NCI-H1048 (cell line): ENCODE results near the gene PIMREG.

ENCODE experiments used
- DNase-seq: peaks from one replicate; lab custom pipeline; 2025; lab: John Stamatoyannopoulos, UW

The PIMREG gene

GRCh38 chr17:6439951-6440350 is 4.3 kb upstream of the PIMREG start:
- DNase-seq, result no peak

- no peak for DNase-seq
These were observed 1.5 kb upstream of the PIMREG start for GRCh38 chr17:6442775-6443174.

DNA sequence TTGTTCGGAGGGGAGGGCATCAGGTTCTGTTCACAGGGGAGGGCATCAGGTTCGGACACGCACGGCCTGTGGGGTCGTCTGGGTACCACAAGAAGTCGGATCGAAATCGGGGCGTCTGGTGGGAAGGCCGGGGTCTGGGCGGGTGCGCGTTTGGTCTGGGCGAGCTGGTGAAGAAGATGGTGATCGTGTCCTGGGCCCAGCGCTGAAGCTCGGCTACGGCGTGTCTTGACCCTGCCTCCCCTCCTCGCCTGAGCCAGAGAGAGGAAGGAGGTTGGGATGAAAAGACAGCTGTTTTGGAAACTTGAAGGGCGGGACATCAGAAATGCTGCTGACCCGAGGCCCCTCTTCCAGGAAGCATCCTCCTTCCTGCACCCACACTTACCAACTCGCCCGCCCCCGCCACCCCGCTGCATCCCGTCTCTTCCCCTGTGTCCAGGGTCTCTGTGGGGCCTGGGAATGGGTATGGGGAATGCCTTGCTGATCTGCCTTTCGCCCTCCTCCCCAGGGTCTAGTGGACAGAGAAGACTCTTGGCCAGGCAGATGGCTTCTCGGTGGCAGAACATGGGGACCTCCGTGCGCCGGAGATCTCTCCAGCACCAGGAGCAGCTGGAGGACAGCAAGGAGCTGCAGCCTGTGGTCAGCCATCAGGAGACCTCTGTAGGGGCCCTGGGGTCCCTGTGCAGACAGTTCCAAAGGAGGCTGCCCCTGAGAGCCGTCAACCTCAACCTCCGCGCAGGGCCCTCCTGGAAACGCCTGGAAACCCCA is 498 bp downstream of the PIMREG start:
- no peak for DNase-seq

DNA sequence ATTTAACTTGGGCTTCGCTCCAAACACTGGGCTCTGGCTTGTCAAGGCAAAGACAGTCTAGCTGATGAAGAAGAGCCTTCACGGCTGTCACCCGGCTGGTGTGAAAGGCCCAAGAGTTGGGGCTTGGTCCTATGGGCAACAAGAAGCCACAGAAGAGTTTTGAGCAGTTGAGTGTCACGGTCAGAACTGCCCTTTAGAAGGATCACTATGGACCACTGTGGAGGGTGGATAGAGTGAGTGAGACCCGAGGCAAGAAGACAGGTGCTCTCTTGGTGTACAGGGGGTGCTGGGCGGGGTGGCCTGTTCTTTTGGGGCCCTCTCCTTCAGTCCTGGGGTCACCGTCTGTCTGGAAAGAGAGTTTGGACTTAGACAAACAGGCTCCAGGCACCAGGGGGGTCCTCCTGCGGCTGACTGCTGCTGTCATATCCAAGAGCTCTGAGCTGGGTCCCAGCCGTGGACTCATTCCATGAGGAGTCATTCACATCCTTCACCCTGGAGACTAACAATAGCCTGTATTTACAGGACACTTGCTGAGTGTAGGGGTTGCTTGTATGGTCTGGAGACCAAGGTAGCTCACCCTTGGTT is 2.4 kb downstream of the PIMREG start:
- DNase-seq, result no peak

DNA sequence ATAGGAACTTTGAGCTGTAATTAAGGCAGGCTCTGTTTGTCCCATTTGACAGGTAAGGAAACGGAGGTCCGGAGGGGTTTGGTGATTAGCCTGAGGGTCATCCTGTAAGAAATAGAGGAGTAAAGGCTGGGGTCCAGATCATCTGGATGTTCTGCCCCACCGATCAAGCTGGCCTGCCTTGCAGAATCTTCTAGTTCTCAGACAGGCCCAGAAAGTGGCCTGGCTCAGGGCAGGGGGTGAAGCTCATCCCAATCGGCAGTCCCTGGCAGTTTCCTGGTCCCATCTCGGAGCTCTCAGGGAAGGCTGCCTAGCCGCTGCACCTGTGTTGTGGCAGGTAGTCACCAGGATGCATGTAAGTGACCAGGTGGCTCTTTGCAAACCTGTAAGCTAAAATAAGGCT is 4.2 kb downstream of the PIMREG start:
- no peak for DNase-seq

- no peak for DNase-seq
These were observed 5.1 kb downstream of the PIMREG start for GRCh38 chr17:6449307-6449706.

DNA sequence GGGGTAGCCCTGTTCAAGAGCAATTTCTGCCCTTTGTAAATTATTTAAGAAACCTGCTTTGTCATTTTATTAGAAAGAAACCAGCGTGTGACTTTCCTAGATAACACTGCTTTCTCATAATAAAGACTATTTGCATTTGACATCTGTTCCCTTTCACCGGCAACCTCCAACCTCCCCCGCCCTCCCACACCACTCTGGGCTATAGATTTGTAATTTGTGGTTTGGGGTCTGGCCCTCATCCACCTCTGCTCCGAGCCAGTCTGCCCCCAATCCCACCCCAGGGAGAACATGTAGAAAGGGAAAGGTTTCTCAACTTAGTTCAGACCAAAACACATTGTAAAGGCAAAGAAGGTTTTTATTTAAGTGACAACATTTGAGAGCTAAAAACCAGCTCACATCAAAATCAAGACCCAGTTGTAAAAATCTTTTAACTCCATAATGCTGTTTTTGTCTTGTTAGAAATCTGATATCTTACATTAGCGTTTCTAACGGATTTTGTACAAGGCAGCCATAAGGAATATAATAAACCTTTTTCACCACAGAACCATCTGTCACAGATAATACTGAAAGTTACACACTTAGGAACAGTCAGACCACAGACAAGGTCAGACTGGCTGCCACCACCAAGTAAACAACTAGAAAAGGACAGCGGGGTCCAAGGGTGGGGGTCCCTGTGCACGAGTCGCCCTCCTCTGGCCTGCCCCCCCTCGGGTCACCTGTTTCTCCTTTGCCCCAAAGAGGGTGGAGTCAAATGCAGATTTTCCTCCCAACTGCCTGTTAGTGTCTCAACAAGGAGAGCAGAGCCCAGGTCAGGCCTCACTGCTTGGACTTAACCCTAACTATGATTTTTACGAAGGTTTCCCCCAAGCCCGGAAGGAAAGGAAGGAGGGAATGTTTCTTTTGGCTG is 6.9 kb downstream of the PIMREG start:
- DNase-seq, result no peak

GRCh38 chr17:6452471-6453266 is 8.4 kb downstream of the PIMREG start:
- no peak for DNase-seq

GRCh38 chr17:6453279-6454024 is 9.2 kb downstream of the PIMREG start:
- DNase-seq, result no peak

GRCh38 chr17:6454495-6455320 is 10.5 kb downstream of the PIMREG start:
- DNase-seq, result no peak

DNA sequence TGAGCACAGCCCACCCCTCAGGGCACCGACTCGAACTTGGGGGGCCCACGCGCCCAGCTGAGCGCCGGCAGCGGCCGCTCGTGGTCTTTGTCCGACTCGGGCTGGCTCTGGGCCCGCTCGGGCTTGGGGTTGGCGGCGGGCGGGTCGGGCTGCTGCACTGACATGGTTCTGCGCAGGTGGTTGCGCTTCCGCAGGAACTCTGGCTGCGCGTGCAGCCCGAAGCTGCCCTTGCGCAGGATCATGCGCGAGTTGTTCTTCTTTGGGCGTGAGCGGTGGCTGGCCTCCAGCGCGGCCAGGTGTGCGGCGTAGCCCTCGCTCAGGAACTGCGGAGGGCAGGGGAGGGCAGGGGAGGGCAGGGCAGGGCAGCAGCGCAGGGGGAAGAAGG is 11.1 kb downstream of the PIMREG start:
- no peak for DNase-seq

GRCh38 chr17:6456321-6456720 is 12.1 kb downstream of the PIMREG start:
- no peak for DNase-seq

GRCh38 chr17:6456914-6457687 is 12.8 kb downstream of the PIMREG start:
- no peak for DNase-seq

DNA sequence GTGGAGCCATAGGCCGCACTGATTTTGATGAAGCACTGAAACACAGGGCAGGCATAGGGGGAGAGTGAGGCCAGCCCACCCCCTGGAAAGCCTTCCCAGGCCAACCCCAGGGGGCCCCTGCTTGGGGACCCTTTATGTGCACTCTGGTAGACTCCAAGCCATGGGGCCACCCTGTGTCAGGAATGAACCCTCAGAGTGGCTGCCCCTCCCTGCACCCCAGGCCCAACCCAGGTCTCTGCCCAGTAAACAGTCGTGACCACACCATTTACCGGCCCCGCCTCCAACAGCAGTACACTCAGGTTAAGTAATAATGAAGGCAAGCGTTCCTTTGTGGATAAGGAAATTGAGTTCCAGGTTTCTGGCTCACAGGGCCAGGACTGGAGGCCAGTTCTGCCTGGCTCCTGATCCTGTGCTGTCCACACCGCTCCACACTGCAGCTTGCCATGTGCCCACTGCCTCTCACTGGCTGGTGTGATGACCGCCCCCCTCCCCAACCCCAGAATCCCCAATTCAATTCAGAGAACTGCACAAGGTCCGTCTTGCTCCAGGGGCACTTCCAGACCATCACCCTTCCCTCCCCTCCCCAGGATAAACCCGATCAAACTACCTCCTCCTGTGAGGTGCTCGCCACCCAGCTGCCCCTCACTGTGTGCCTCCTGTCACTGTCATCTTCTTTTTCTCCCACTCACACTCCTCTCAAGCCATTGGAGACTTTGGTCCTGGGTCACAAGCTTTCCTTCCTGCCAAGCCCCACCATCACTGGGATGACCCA is 13.6 kb downstream of the PIMREG start:
- no peak for DNase-seq

GRCh38 chr17:6458460-6458950 is 14.2 kb downstream of the PIMREG start:
- DNase-seq, result no peak

DNA sequence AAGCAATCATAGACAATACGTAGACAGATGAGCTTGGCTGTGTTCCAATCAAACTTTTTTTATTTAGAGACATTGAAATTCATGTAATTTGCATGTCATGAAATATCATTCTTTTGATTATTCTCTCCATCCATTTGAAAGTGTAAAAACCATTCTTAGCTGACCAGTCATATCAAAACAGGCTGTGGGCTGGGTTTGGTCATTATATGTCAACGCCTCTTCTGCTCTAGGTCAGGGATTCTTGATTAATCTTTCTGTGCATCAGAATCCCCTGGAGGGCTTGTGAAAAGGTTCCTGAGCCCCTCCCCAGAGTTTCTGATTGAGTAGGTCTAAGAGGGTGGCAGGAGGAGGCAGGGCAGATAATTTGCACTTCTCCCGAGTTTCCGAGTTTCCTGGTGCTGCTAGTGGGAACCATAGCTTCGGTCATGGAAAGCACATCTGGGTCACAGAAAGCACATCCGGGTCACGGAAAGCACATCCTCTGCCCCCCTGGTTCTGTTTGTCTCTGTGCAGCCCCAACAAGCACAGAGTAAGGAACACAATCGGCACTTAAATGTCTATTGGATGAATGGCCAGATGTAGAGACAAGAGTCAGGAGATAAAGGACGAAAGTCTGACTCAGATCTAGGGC is 16.4 kb downstream of the PIMREG start:
- no peak for DNase-seq

DNA sequence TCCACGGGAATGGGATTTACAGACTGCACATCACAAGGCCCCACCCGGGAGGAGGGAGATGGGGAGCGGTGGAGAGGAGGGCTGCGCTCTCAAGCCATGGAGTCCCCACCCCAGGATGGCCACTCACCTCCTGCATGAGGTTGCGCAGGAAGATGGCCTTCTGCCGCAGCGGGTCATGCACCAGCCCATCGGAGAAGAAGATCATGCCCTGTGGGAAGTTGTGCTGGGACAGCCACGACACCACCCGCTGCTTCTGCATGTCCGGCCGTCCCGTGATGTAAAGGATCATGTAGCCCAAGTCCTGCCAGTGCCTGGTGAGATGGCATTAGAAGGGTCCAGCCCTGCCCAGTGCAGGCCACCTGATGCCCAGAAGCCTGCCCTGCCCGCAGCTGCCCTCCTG is 17.0 kb downstream of the PIMREG start:
- no peak for DNase-seq
